K562 (cell line): Measurements from ENCODE around the gene FBXL3. TPM values are rescaled to one million over a fixed set of nuclear protein-coding genes. Genes with fewer than 3 reads are reported as not detected.
"Not testable (repeated sequence)": the region's sequence is repeated elsewhere in the genome, so short reads cannot be mapped to it uniquely, and the experiment has no call there.

Source experiments
- ATAC-seq: fragments of 200-7000 bp; cut with Tn5 transposase; 3 replicates; pipeline ENCODE4 v1.9.1; 2020; ENCODE audit warnings: moderate library complexity
- BruUV-seq: library from RNA; stranded (reverse); fragments of 400-500 nt; replicated peaks from 2 replicates; lab custom pipeline; 2021; lab: Mats Ljungman, UMichigan
- CTCF ChIA-PET: fragments of 300-600 bp; formaldehyde crosslinking; extraction: SDS; loops from one replicate; lab custom pipeline; 2021; ENCODE audit warnings: low intra/inter-chr PET ratio; lab: Yijun Ruan, JAX
- POLR2A ChIA-PET: fragments of 300-600, 350-650 bp; sonication (Branson Sonifier 250); formaldehyde crosslinking; extraction: SDS; loops from one replicate; lab custom pipeline; 2021; ENCODE audit warnings: antibody characterized with exemption, inconsistent platforms; lab: Yijun Ruan, JAX
- DNase-seq, 4 experiments: peaks; one replicate each; pipeline versions ENCODE4 v3.0.0 to v3.0.0-alpha.2; 2011 to 2018; ENCODE audit warnings: low spot score in 3 of 4, mixed read lengths in 3 of 4; ENCODE audit errors: extremely low read depth in 1 of 4
- FAIRE-seq: peaks from 2 replicates; lab custom pipeline; 2011; peaks lifted over from hg19 to GRCh38; lab: Jason Lieb, UNC
- H2AFZ ChIP-seq: 2 replicates; pipeline ENCODE4 v1.6.0; 2011; ENCODE audit warnings: low read depth, low read length, control low read depth, inconsistent platforms
- H3K27ac ChIP-seq: fragments of 200-600 bp; 3 replicates; pipeline ENCODE4 v1.8.0; 2011; ENCODE audit warnings: low read depth, mild to moderate bottlenecking, control low read depth, inconsistent platforms, low read length, moderate library complexity, mixed read lengths; ENCODE audit errors: extremely low read depth
- H3K27me3 ChIP-seq, 2 experiments: fragments of 300-600 bp in 1 of 2; 2 replicates in 1 of 2; 3 replicates in 1 of 2; pipeline versions ENCODE4 v1.6.0 to v1.8.0; 2011; ENCODE audit warnings: inconsistent platforms in 2 of 2, low read length in 2 of 2, mild to moderate bottlenecking in 1 of 2, mixed read lengths in 1 of 2, moderate library complexity in 1 of 2; ENCODE audit not compliant: control insufficient read depth in 2 of 2, insufficient read depth in 2 of 2
- H3K36me3 ChIP-seq: fragments of 300-600 bp; 3 replicates; pipeline ENCODE4 v1.8.0; 2011; ENCODE audit warnings: mild to moderate bottlenecking, low read length, inconsistent platforms; ENCODE audit not compliant: control insufficient read depth, insufficient read depth
- H3K4me1 ChIP-seq, 2 experiments: fragments of 200-600 bp in 1 of 2; replicated peaks in 1 of 2; 2 replicates in 1 of 2; 3 replicates in 1 of 2; pipeline versions ENCODE4 v1.5.1 to v1.8.0; 2011; ENCODE audit warnings: inconsistent platforms in 2 of 2, low read length in 2 of 2, mild to moderate bottlenecking in 1 of 2, mixed read lengths in 1 of 2, moderate library complexity in 1 of 2; ENCODE audit not compliant: control insufficient read depth in 2 of 2, insufficient read depth in 2 of 2
- H3K4me2 ChIP-seq: 2 replicates; pipeline ENCODE4 v1.6.1; 2011; ENCODE audit warnings: low read length, control low read depth, inconsistent platforms, mixed read lengths; ENCODE audit not compliant: insufficient read depth
- H3K4me3 ChIP-seq: fragments of 200-600 bp; sonication (generic), shearing (Covaris generic); 2 replicates; pipeline ENCODE4 v1.5.1; 2016; ENCODE audit warnings: control low read depth, inconsistent platforms
- H3K79me2 ChIP-seq: fragments of 200-600 bp; 3 replicates; pipeline ENCODE4 v1.8.0; 2011; ENCODE audit warnings: low read length, inconsistent platforms; ENCODE audit not compliant: control insufficient read depth, insufficient read depth
- H3K9ac ChIP-seq, 2 experiments: 2 replicates each; pipeline versions ENCODE4 v1.6.0 to v1.6.1; 2011; ENCODE audit warnings: low read depth in 2 of 2, low read length in 2 of 2, control low read depth in 1 of 2, inconsistent platforms in 1 of 2, mild to moderate bottlenecking in 1 of 2, mixed read lengths in 1 of 2; ENCODE audit not compliant: insufficient read depth in 1 of 2
- H3K9me1 ChIP-seq: one replicate; pipeline ENCODE4 v1.6.0; 2011; ENCODE audit warnings: inconsistent platforms, mild to moderate bottlenecking, low read length, moderate library complexity; ENCODE audit not compliant: control insufficient read depth, insufficient read depth
- H3K9me3 ChIP-seq: replicated peaks from 2 replicates; pipeline ENCODE4 v1.5.1; 2011; ENCODE audit warnings: low read depth, low read length, inconsistent platforms; ENCODE audit not compliant: control insufficient read depth, insufficient read depth
- H4K20me1 ChIP-seq: replicated peaks from 2 replicates; pipeline ENCODE4 v1.6.1; 2011; ENCODE audit warnings: low read length, inconsistent platforms, mixed read lengths; ENCODE audit not compliant: control insufficient read depth, insufficient read depth
- CHD1 ChIP-seq: fragments of 200-600 bp; sonication (generic); IDR thresholded peaks from one replicate; pipeline ENCODE4 v1.6.1; 2012; ENCODE audit warnings: mild to moderate bottlenecking, moderate library complexity, low read length, inconsistent platforms
- CTCF ChIP-seq, 3 experiments: IDR thresholded peaks in 2 of 3; conservative IDR thresholded peaks in 1 of 3; 2 replicates each; pipeline ENCODE4 v1.5.1; 2011 to 2012; ENCODE audit warnings: low read length in 3 of 3, mild to moderate bottlenecking in 3 of 3, control low read depth in 2 of 3, improper control_type of control experiment in 1 of 3, inconsistent platforms in 1 of 3, low read depth in 1 of 3, mixed read lengths in 1 of 3, moderate library complexity in 1 of 3; ENCODE audit not compliant: insufficient read depth in 2 of 3
- RAD21 ChIP-seq, 2 experiments: fragments of 250-450 bp in 1 of 2; fragments of 450-650 bp in 1 of 2; sonication (Bioruptor Pico) in 1 of 2; formaldehyde crosslinking in 1 of 2; IDR thresholded peaks in 1 of 2; conservative IDR thresholded peaks in 1 of 2; 2 replicates each; pipeline versions ENCODE4 v1.4.0 to v1.8.0; 2020 to 2022; ENCODE audit warnings: mild to moderate bottlenecking in 2 of 2, moderate library complexity in 1 of 2
- RFX5 ChIP-seq: IDR thresholded peaks from 2 replicates; pipeline ENCODE4 v1.6.1; 2011; ENCODE audit warnings: low read depth, mild to moderate bottlenecking, improper control_type of control experiment, low read length
- SMC3 ChIP-seq: conservative IDR thresholded peaks from 2 replicates; pipeline ENCODE4 v1.6.1; 2011; ENCODE audit warnings: low read depth, low read length, improper control_type of control experiment; ENCODE audit not compliant: insufficient read depth
- WGBS: fragments of 100-300 bp; shearing (Covaris generic); methylation state at CpG from one replicate; pipeline ENCODE4 v1.1.6; 2016; ENCODE audit warnings: low coverage, mixed read lengths; ENCODE audit not compliant: insufficient coverage; ENCODE audit errors: missing lambda C conversion rate; 5-methylcytosine and 5-hydroxymethylcytosine counted together
- in situ Hi-C: fragments of 300-500 bp; cut with MboI; formaldehyde crosslinking; loops from 4 replicates; pipeline ENCODE4 v1.15.0; 2018; ENCODE audit warnings: inconsistent platforms, mixed read lengths
- intact Hi-C: fragments of 100-400 bp; cut with micrococcal nuclease; formaldehyde crosslinking; loops from 2 replicates; pipeline ENCODE4 v1.14.2; 2022
- polyA plus RNA-seq, 8 experiments: library from polyadenylated mRNA; depleted of rRNA in 4 of 8; stranded (reverse) in 5 of 8; unstranded in 3 of 8; fragments of >200 nt; fragmentation: Nextera tagmentation in 2 of 8; fragmentation: Illumina TruSeq in 1 of 8; extraction: Ambion mirVana in 2 of 8; extraction: Trizol in 1 of 8; gene quantifications; 2 replicates each; pipeline versions ENCODE4 v1.2.1 to v1.2.3, GENCODE V29; 2011 to 2014; ENCODE audit warnings: inconsistent platforms in 1 of 8, missing spikeins in 1 of 8
- total RNA-seq, 7 experiments: library from RNA; depleted of rRNA in 6 of 7; stranded (reverse); fragments of >200 nt in 6 of 7; fragmentation: Illumina TruSeq in 2 of 7; extraction: Trizol in 2 of 7; gene quantifications; 2 replicates each; pipeline versions ENCODE4 v1.2.1 to v1.2.3, GENCODE V29; 2011 to 2021; ENCODE audit warnings: low replicate concordance in 1 of 7
- TF ChIP-seq, protein P1 (sequence below): fragments of 450-650 bp; formaldehyde crosslinking; IDR thresholded peaks from 2 replicates; pipeline ENCODE4 v1.4.0; 2020; ENCODE audit warnings: mild to moderate bottlenecking, moderate library complexity

The FBXL3 gene
- total and polyA plus RNA-seq, 9 of the 15 experiments (the other 6 are each of a cell fraction or from before 2014, with no cell fraction given): 3.8 to 16.4 (median 12.6) TPM

DNA sequence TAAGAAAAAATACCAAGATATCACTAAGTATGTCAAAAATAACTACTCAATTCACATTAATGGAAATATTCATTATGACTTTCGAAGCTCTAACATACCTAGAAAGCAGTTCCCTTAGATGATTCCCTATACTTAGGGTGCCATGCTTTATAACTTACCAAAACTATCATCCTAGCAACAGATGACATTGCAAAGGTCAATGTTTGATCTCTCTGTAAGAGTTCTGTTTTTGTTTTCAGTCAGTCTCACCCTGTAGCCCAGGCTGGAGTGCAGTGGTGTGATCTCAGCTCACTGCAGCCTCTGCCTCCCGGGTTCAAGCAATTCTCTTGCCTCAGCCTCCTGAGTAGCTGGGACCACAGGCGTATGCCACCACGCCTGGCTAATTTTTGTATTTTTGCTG lies 18.6 kb downstream of the FBXL3 start:
- H3K4me2 ChIP-seq, in situ Hi-C loops, H4K20me1 ChIP-seq, H3K9me1 ChIP-seq, DNase-seq, FAIRE-seq, CTCF ChIA-PET, H3K9ac ChIP-seq, intact Hi-C loops, H3K9me3 ChIP-seq, H3K4me1 ChIP-seq, H3K27ac ChIP-seq, ATAC-seq, H3K79me2 ChIP-seq, H3K27me3 ChIP-seq, H3K4me3 ChIP-seq, H2AFZ ChIP-seq, BruUV-seq, POLR2A ChIA-PET: not testable (repeated sequence)
- WGBS: 100% methylated on average over 3 of the region's 4 CpGs
- H3K36me3 ChIP-seq: peaks cover 50% of the 10 kb centered on the region; the same call in 2 of the 3 replicates
- TF ChIP-seq RFX5: 0 out of 2 replicates have a peak, but pooled peaks have one; percentile 59

DNA sequence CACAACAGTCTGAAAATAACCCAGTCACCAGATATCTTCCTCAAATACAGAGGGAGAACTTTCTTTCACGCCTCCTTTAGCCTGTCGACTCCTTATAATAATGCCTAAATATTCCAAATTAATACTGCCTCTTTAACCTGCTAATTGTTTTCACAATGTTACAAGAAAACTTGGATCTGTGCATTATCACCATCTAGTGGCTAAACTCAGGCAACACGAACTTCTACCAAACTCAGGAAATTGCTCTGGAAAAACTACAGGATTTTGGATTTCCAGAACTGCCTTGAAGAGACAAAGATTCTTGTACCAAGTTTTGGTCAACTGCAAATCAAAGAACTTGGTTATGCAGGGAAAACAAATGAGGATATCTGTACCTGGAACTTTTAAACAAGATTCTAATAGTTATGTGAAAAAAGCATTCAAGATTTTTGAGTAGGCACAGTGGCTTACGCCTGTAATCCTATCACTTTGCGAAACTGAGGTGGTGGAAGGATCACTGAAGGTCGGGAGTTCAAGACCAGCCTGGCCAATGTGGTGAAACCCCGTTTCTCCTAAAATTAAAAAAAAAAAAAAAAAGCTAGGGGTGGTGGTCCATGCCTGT lies 24.3 kb downstream of the FBXL3 start:
- Histone ChIP-seq H3K9me1 (no peaks in the 10 kb centered on the region), H3K79me2 (no peaks in the 10 kb centered on the region; the same call in 1 of the 3 replicates), H3K36me3 (peaks cover 56% of the 10 kb centered on the region), H3K9me3 (no peaks in the 10 kb centered on the region), H3K4me2 (no peak overlapping the region), H2AFZ (no peak overlapping the region), H3K27me3 (no peaks in the 10 kb centered on the region), H3K27ac (no peak overlapping the region), H4K20me1 (no peaks in the 10 kb centered on the region), H3K4me1 (no peaks in the 10 kb centered on the region), H3K9ac (no peak overlapping the region), H3K4me3 (no peak overlapping the region)
- peak; percentile 80 for FAIRE-seq
- ChIA-PET CTCF (interaction anchor here (0.6 kb wide), 1 partner anchor 14 kb away, joined by 3 read pairs; no protein-coding TSS in a partner anchor), POLR2A (interaction anchor here (0.6 to 2.2 kb wide), 4 partner anchors 10 to 24 kb away, joined by 3 to 9 read pairs (median 3); no protein-coding TSS in a partner anchor)
- intact Hi-C loops (loop anchor here (5.0 kb wide), 1 partner anchor 475 kb away; no protein-coding TSS in a partner anchor), in situ Hi-C loops (no loop called here)
- peak; percentile 76 for ATAC-seq
- 50% methylated on average over 2 of the region's 7 CpGs for WGBS
- TF ChIP-seq CTCF (IDR thresholded peaks at IDR 0.05 in 2 of 3, conservative IDR thresholded peaks at IDR 0.05 in 1 of 3; ENCODE audit: insufficient read depth in 2 of 3, low read depth in 1 of 3, low read length in 3 of 3) (peak; percentile 19 to 56 (median 46); a peak in 4 of 6 replicates), SMC3 (0 out of 2 replicates have a peak, but pooled peaks have one; percentile 13), CHD1 (no peak), RAD21 (CRISPR knock-in tag; conservative IDR thresholded peaks at IDR 0.05 in 1 of 2, IDR thresholded peaks at IDR 0.05 in 1 of 2) (peak in 1 of 2 experiments; percentile 36; a peak in 2 of 4 replicates)
- TF ChIP-seq, protein P1, sequence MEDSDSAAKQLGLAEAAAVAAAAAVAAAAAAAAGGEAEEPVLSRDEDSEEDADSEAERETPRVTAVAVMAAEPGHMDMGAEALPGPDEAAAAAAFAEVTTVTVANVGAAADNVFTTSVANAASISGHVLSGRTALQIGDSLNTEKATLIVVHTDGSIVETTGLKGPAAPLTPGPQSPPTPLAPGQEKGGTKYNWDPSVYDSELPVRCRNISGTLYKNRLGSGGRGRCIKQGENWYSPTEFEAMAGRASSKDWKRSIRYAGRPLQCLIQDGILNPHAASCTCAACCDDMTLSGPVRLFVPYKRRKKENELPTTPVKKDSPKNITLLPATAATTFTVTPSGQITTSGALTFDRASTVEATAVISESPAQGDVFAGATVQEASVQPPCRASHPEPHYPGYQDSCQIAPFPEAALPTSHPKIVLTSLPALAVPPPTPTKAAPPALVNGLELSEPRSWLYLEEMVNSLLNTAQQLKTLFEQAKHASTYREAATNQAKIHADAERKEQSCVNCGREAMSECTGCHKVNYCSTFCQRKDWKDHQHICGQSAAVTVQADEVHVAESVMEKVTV: 0 out of 2 replicates have a peak, but pooled peaks have one; percentile 8
- no TSS peak for BruUV-seq
- DNase-seq: peak in 2 of 4 experiments; percentile 9 to 32
